Spleen (tissue), 11 donors: ENCODE data around the gene INPP4B. TPM values are rescaled to one million over a fixed set of nuclear protein-coding genes. Genes with fewer than 3 reads are reported as not detected.
A peak's percentile ranks its signal among the peaks of the same experiment; 100 is the strongest.

Experiments used
- DNase-seq: peaks from one replicate; pipeline ENCODE4 v3.0.0-alpha.2; 2020
- H3K27ac ChIP-seq, 8 donors: fragments of 200-600 bp; sonication (generic) in 7 of 8; 1 replicate in 4 of 8; 2 replicates in 4 of 8; pipeline versions ENCODE4 v1.5.0 to v1.8.0; 2016 to 2021; ENCODE audit warnings: inconsistent platforms in 4 of 8, mild to moderate bottlenecking in 4 of 8, moderate library complexity in 1 of 8
- H3K27me3 ChIP-seq, 7 donors: fragments of 200-600 bp; sonication (generic) in 6 of 7; replicated peaks in 1 of 7; 1 replicate in 4 of 7; 2 replicates in 3 of 7; pipeline versions ENCODE4 v1.5.0 to v1.8.0; 2016 to 2021; ENCODE audit warnings: inconsistent platforms in 3 of 7, mild to moderate bottlenecking in 1 of 7
- H3K36me3 ChIP-seq, 6 donors: fragments of 200-600 bp; sonication (generic) in 5 of 6; 1 replicate in 4 of 6; 2 replicates in 2 of 6; pipeline versions ENCODE4 v1.5.0 to v1.8.0; 2016 to 2021; ENCODE audit warnings: inconsistent platforms in 2 of 6
- H3K4me1 ChIP-seq, 6 donors: fragments of 200-600 bp; sonication (generic) in 5 of 6; 1 replicate in 3 of 6; 2 replicates in 3 of 6; pipeline versions ENCODE4 v1.5.0 to v1.8.0; 2016 to 2021; ENCODE audit warnings: inconsistent platforms in 3 of 6
- H3K4me3 ChIP-seq, 8 donors: fragments of 200-600 bp; sonication (generic) in 7 of 8; 1 replicate in 4 of 8; 2 replicates in 4 of 8; pipeline versions ENCODE4 v1.5.0 to v1.8.0; 2016 to 2021; ENCODE audit warnings: inconsistent platforms in 4 of 8, mild to moderate bottlenecking in 4 of 8, moderate library complexity in 2 of 8
- H3K9me3 ChIP-seq, 8 donors: fragments of 200-600 bp; sonication (generic) in 7 of 8; 1 replicate in 4 of 8; 2 replicates in 4 of 8; pipeline versions ENCODE4 v1.5.0 to v1.8.0; 2016 to 2021; ENCODE audit warnings: inconsistent platforms in 4 of 8
- POLR2A ChIP-seq, 3 donors: fragments of 450-650 bp; IDR thresholded peaks; one replicate each; pipeline ENCODE4 v1.5.1; 2017; ENCODE audit warnings: antibody characterized with exemption in 3 of 3, mild to moderate bottlenecking in 1 of 3
- POLR2AphosphoS5 ChIP-seq, 3 donors: sonication (generic); formaldehyde crosslinking; IDR thresholded peaks; one replicate each; pipeline ENCODE4 v1.5.1; 2017; ENCODE audit warnings: antibody characterized with exemption in 3 of 3
- WGBS, 5 donors: extraction: QIAGEN DNeasy Blood & Tissue Kit in 3 of 5; methylation state at CpG; one replicate each; pipeline versions ENCODE4 v1.1.5 to v1.1.7; 2013 to 2018; 5-methylcytosine and 5-hydroxymethylcytosine counted together
- intact Hi-C: fragments of 100-400 bp; cut with DNase I; formaldehyde crosslinking; loops from one replicate; pipeline ENCODE4 v1.15.0; 2023; ENCODE audit warnings: low total_unique reads
- polyA plus RNA-seq, 3 donors: library from polyadenylated mRNA; stranded (reverse); fragments of 200-250 nt; gene quantifications; one replicate each; pipeline ENCODE4 v1.2.1, GENCODE V29; 2013
- total RNA-seq, 7 donors: library from RNA; depleted of rRNA in 3 of 7; stranded (reverse); fragments of >200 nt in 3 of 7; fragmentation: NEBNext Ultra II Directional in 4 of 7; extraction: Animal tissue kit (Norgen Biotek cat#: 25700) in 4 of 7; gene quantifications; one replicate each; pipeline versions ENCODE4 v1.1.0 to v1.2.1, GENCODE V29; 2016 to 2021
- TF ChIP-seq, protein P1 (sequence below), 11 experiments: fragments of 200-600 bp in 7 of 11; fragments of 450-650 bp in 4 of 11; sonication (generic) in 4 of 11; IDR thresholded peaks in 8 of 11; conservative IDR thresholded peaks in 3 of 11; 1 replicate in 7 of 11; 2 replicates in 4 of 11; pipeline versions ENCODE4 v1.4.0 to v1.8.0; 2016 to 2021; ENCODE audit warnings: antibody characterized with exemption in 11 of 11, inconsistent platforms in 4 of 11, mild to moderate bottlenecking in 1 of 11
- donor health status: healthy with polysubstance abuse.
- donor health status: DM: no; HTN: no; CAD: no; lungs with moderate emphysema.
- donor health status: DM: no; HTN: no; CAD: no.
- donor health status: Bipolar disorder and iron deficiency.
- donor health status: healthy.
- donor health status: DM: no; HTN: no; CAD: no.
- donor health status: DM: yes; HTN: yes; CAD: no.

INPP4B gene
- total and polyA plus RNA-seq, 10 donors = 0.78 to 31.6 (median 26.8) TPM

DNA sequence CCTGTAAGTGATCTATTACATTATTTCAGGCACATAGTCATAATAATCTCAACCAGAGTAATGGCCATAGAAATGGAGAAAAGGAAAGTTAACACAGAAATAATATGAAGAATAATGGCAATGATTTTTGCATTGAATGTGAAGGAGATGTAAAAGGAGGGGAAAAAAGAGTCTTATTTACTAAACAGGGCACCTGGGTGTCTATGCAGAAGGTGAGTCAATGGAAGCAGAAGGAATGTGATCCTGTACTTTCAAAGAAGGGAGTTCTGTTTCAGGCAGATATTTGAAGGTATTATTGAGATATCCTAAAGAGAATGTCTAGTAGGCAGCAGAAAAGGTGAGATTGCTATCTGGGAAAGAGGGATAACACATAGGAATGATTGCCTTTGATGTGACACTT is 279.9 kb downstream of the INPP4B start:
- no peaks in the 10 kb centered on the region for H3K9me3 ChIP-seq
- H3K27ac ChIP-seq = peak overlapping the region in 7 of 8 donors; percentile 24 to 78 (median 52)
- peaks cover 0 to 7% (median 3%) of the 10 kb centered on the region in 6 donors for H3K4me1 ChIP-seq
- peak overlapping the region in 5 of 8 donors; percentile 2 to 46 (median 10) for H3K4me3 ChIP-seq
- no peak for DNase-seq
- H3K36me3 ChIP-seq = no peaks in the 10 kb centered on the region
- intact Hi-C loops = no loop called here
- TF ChIP-seq, protein P1, sequence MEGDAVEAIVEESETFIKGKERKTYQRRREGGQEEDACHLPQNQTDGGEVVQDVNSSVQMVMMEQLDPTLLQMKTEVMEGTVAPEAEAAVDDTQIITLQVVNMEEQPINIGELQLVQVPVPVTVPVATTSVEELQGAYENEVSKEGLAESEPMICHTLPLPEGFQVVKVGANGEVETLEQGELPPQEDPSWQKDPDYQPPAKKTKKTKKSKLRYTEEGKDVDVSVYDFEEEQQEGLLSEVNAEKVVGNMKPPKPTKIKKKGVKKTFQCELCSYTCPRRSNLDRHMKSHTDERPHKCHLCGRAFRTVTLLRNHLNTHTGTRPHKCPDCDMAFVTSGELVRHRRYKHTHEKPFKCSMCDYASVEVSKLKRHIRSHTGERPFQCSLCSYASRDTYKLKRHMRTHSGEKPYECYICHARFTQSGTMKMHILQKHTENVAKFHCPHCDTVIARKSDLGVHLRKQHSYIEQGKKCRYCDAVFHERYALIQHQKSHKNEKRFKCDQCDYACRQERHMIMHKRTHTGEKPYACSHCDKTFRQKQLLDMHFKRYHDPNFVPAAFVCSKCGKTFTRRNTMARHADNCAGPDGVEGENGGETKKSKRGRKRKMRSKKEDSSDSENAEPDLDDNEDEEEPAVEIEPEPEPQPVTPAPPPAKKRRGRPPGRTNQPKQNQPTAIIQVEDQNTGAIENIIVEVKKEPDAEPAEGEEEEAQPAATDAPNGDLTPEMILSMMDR (IDR thresholded peaks at IDR 0.05 in 8 of 11, conservative IDR thresholded peaks at IDR 0.05 in 3 of 11) = no peak
- TF ChIP-seq POLR2A (IDR thresholded peaks at IDR 0.05) = no peak
- TF ChIP-seq POLR2AphosphoS5 (IDR thresholded peaks at IDR 0.05) = no peak
- H3K27me3 ChIP-seq = no peaks in the 10 kb centered on the region

DNA sequence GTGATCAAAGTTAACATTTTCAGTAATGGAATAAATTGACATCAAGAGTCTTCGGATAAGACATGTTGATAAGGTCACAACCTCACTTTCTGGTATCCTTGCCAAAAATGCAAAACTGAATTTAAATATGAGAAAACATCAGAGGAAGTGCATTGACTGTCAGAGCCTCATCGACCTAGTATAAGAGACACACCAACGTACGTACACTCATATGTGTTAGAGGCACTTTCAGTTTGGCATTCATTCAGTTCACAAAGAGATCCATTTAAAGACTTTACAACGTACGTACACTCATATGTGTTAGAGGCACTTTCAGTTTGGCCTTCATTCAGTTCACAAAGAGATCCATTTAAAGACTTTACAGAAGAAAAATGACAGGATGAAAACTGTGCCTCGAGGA is 280.3 kb downstream of the INPP4B start:
- H3K4me1 ChIP-seq = peaks cover 0 to 7% (median 3%) of the 10 kb centered on the region in 6 donors
- no peaks in the 10 kb centered on the region for H3K9me3 ChIP-seq
- H3K27me3 ChIP-seq = no peaks in the 10 kb centered on the region
- peak overlapping the region in 7 of 8 donors; percentile 24 to 78 (median 52) for H3K27ac ChIP-seq
- 59 to 72% (median 66%) methylated on average over 7 of the region's 7 CpGs for WGBS, 5 donors
- no peaks in the 10 kb centered on the region for H3K36me3 ChIP-seq
- intact Hi-C loops = no loop called here
- TF ChIP-seq, protein P1 (IDR thresholded peaks at IDR 0.05 in 8 of 11, conservative IDR thresholded peaks at IDR 0.05 in 3 of 11) = no peak
- peak in 1 of 3 donors; percentile 45 for TF ChIP-seq POLR2AphosphoS5 (IDR thresholded peaks at IDR 0.05)
- H3K4me3 ChIP-seq = peak overlapping the region in 4 of 8 donors; percentile 6 to 46 (median 11)
- no peak for DNase-seq

DNA sequence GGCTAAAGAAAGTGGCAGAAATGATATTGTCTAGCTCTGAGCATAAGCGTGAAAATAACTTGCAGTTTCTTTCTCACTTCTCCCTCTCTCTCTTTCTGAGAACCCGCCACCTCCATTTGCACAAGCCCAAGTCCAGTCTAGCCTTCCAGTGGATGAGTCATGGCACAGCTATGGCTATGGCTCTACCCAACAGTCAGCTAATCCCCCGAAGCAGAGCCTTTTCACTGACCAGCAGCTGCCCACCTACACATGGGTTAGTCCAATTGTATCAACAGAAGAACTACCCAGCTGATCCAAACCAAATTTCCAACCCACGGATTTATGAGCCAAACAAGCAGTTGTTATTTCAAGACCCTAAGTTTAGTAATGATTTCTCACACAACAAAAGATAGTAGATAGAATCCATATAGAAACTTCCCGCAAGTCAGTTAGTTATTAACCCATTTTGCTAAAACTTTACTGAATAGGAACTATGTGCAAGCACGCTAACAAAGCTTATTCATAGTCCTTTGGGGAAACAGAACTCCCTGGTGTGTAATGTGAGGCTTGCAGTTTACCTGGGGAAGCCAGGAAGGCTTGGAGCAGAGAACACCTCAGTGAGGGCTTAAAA is 282.3 kb downstream of the INPP4B start:
- H3K4me1 ChIP-seq = peaks cover 0 to 7% (median 3%) of the 10 kb centered on the region in 6 donors
- intact Hi-C loops = no loop called here
- peak overlapping the region in 1 of 8 donors; percentile 33 for H3K27ac ChIP-seq
- TF ChIP-seq, protein P1 (IDR thresholded peaks at IDR 0.05 in 8 of 11, conservative IDR thresholded peaks at IDR 0.05 in 3 of 11) = no peak
- no peak for TF ChIP-seq POLR2AphosphoS5 (IDR thresholded peaks at IDR 0.05)
- TF ChIP-seq POLR2A (IDR thresholded peaks at IDR 0.05) = no peak
- no peak overlapping the region for H3K4me3 ChIP-seq
- WGBS, 5 donors = 86 to 92% (median 88%) methylated on average over 6 of the region's 6 CpGs
- H3K36me3 ChIP-seq = no peaks in the 10 kb centered on the region
- no peaks in the 10 kb centered on the region for H3K9me3 ChIP-seq
- no peak for DNase-seq
- no peaks in the 10 kb centered on the region for H3K27me3 ChIP-seq

DNA sequence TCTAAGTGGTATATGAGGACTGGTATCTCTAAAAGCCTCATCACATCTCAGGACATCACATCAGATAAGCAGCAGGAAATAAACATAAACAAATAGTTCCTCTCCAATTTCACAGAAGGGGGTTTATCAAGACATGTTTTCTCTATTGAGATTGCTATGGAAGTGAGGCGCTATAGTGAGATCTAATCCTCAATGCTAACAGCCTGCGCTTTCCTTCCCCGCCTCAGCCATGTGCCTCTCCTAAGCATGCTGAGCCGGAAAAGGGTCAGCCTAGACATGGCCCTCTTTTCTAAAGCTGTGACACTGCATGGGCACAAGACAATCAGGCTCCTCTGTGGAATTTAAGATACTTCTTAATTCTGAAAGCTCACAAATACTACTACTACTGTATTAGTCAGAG is 286.1 kb downstream of the INPP4B start:
- no peak overlapping the region for H3K27ac ChIP-seq
- H3K4me3 ChIP-seq = no peak overlapping the region
- no peak for DNase-seq
- TF ChIP-seq POLR2AphosphoS5 (IDR thresholded peaks at IDR 0.05) (no peak), POLR2A (IDR thresholded peaks at IDR 0.05) (no peak)
- TF ChIP-seq, protein P1 (IDR thresholded peaks at IDR 0.05 in 8 of 11, conservative IDR thresholded peaks at IDR 0.05 in 3 of 11) = no peak
- intact Hi-C loops = no loop called here
- H3K27me3 ChIP-seq = no peaks in the 10 kb centered on the region
- no peaks in the 10 kb centered on the region for H3K4me1 ChIP-seq
- no peaks in the 10 kb centered on the region for H3K9me3 ChIP-seq
- 87 to 93% (median 91%) methylated on average over 4 of the region's 4 CpGs for WGBS, 5 donors
- no peaks in the 10 kb centered on the region for H3K36me3 ChIP-seq
